H7 (cell line): ENCODE results near the gene NR4A1. TPM values are rescaled to one million over a fixed set of nuclear protein-coding genes. Genes with fewer than 3 reads are reported as not detected.

ENCODE experiments used
- DNase-seq: peaks from one replicate; pipeline ENCODE4 v3.0.0; 2012
- H3K27me3 ChIP-seq: 2 replicates; pipeline ENCODE4 v1.6.0; 2011; ENCODE audit warnings: mild to moderate bottlenecking, low read length; ENCODE audit not compliant: control insufficient read depth, insufficient read depth
- H3K36me3 ChIP-seq: replicated peaks from 2 replicates; pipeline ENCODE4 v1.5.1; 2011; ENCODE audit warnings: low read length; ENCODE audit not compliant: control insufficient read depth, insufficient read depth
- H3K4me3 ChIP-seq: 2 replicates; pipeline ENCODE4 v1.5.1; 2011; ENCODE audit warnings: low read depth, mild to moderate bottlenecking, control low read depth, low read length, moderate library complexity; ENCODE audit not compliant: insufficient read depth
- total RNA-seq: library from RNA; depleted of rRNA; stranded (reverse); fragments of >200 nt; shearing (Covaris generic); gene quantifications from 2 replicates; pipeline ENCODE4 v1.2.3, GENCODE V29; 2014

The NR4A1 gene
- total RNA-seq, 1 experiment from 2014 or later, result 11.8 TPM

GRCh38 chr12:52011602-52012214, 39.5 kb upstream of the NR4A1 start:
- Histone ChIP-seq H3K36me3 (no peaks in the 10 kb centered on the region), H3K4me3 (no peak overlapping the region), H3K27me3 (peaks cover 48% of the 10 kb centered on the region)
- no peak for DNase-seq

DNA sequence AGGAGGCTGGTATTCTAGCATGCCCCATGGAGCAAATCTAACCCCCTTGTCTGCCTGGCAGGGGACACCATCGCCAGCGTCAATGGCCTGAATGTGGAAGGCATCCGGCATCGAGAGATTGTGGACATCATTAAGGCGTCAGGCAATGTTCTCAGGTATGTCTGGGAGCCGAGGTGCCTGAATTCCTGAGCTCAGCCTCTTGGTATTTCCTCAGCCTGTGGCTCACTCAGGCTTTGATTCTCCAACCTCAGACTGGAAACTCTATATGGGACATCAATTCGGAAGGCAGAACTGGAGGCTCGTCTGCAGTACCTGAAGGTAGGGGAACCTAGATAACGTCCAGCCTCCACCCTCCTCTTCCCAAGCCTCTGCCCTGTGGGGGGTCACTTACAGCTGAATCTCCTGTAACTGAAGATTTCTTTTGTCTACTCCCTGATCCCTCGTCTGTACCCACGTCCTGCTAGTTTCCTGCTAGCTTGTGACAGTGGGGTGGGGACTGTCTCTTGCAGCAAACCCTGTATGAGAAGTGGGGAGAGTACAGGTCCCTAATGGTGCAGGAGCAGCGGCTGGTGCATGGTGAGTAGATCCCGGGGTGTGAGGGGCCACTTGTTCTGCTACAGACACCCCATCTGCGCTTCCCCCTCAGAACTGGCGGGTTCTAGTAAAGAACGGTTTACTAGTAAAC, 37.5 kb upstream of the NR4A1 start:
- DNase-seq, result no peak
- no peaks in the 10 kb centered on the region for H3K36me3 ChIP-seq
- H3K27me3 ChIP-seq, result peaks cover 29% of the 10 kb centered on the region
- H3K4me3 ChIP-seq, result no peak overlapping the region

- H3K4me3 ChIP-seq, result peak overlapping the region; percentile 36
- no peak for DNase-seq
- no peaks in the 10 kb centered on the region for H3K36me3 ChIP-seq
- peaks cover 23% of the 10 kb centered on the region for H3K27me3 ChIP-seq
Observed at GRCh38 chr12:52014567-52015530, 36.4 kb upstream of the NR4A1 start.

GRCh38 chr12:52015532-52016041, 35.7 kb upstream of the NR4A1 start:
- Histone ChIP-seq H3K27me3 (peaks cover 25% of the 10 kb centered on the region), H3K4me3 (no peak overlapping the region), H3K36me3 (no peaks in the 10 kb centered on the region)
- DNase-seq, result no peak

GRCh38 chr12:52018433-52019112, 32.7 kb upstream of the NR4A1 start:
- Histone ChIP-seq H3K27me3 (peaks cover 45% of the 10 kb centered on the region), H3K4me3 (no peak overlapping the region), H3K36me3 (no peaks in the 10 kb centered on the region)
- DNase-seq, result no peak

DNA sequence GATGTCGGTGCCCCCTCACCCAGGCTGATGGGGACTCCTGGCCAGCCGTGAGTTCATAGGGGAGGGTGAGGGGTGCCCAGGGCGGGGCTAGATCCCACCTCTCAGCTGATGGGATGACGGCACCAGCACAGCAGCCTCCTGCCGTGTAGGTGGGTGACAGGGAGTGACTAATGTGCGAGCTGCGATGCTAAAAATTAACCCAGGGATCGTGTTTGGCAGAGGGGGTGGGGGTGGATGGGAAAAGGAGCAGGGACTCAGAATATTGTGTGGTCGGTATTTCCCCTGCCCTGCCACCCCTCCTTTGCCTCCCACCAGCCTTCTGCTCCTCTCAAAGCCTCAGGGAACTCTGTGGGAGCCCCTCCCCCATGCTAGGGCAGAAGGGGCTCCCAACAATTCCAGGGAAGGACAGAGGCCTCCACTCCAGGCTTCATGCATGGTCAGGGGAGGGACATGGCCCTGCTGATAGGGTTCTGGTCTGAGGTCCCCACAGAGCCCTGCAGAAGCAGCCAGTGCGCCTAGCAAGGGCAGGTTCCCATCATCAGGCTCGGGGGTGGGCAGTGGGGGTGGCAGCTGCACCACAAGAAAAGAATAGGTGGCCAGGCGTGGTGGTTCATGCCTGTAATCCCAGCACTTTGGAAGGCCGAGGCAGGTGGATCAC, 32.0 kb upstream of the NR4A1 start:
- Histone ChIP-seq H3K27me3 (peaks cover 46% of the 10 kb centered on the region), H3K4me3 (no peak overlapping the region), H3K36me3 (no peaks in the 10 kb centered on the region)
- no peak for DNase-seq

DNA sequence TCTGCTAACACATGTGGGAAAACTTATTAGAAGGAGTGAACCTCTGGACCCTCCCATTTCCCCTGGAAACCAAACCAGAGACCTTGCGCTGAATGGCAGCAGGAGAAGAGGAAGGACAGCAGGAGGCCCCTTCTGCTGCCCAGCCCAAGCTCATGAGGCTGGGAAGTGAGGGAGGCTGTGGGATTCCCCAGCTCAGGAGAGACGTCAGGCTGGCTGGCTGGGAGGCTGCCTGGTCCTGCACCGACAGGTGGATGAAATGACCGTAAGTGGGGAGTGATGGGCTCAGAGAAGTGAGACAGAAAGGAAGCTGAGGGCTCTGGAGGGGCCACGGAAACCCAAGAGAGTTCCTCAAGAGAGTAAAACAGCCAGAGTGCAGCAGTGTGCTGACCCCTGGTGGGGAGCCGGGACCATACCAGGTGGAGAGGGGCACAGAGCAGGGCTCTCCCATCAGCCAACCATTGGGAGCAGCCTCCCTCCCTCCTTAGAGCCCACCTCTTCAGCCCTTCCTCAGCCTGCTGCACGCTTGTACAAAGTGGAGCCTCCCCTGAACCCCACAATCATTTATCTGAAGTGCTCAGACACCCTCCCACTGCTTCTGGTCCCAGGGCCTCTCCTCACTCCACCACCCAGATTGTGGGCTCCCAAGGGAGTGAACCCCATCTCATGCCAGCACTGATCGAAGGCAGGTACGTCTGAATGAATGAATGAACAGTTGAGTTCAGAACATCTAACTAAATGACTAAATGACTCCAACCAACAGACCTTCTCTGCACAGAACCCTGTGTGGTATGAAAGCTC, 30.5 kb upstream of the NR4A1 start:
- Histone ChIP-seq H3K36me3 (no peaks in the 10 kb centered on the region), H3K4me3 (no peak overlapping the region), H3K27me3 (peaks cover 39% of the 10 kb centered on the region)
- DNase-seq, result peak; percentile 92

- H3K36me3 ChIP-seq, result no peaks in the 10 kb centered on the region
- H3K4me3 ChIP-seq, result peak overlapping the region; percentile 53
- H3K27me3 ChIP-seq, result peaks cover 33% of the 10 kb centered on the region
- DNase-seq, result peak; percentile 85
Observed at GRCh38 chr12:52022841-52023181, 28.4 kb upstream of the NR4A1 start.

GRCh38 chr12:52023182-52023975, 27.9 kb upstream of the NR4A1 start:
- peak overlapping the region; percentile 53 for H3K4me3 ChIP-seq
- H3K27me3 ChIP-seq, result peaks cover 33% of the 10 kb centered on the region
- no peaks in the 10 kb centered on the region for H3K36me3 ChIP-seq
- peak; percentile 99 for DNase-seq

- peak overlapping the region; percentile 53 for H3K4me3 ChIP-seq
- H3K27me3 ChIP-seq, result peaks cover 33% of the 10 kb centered on the region
- no peak for DNase-seq
- no peaks in the 10 kb centered on the region for H3K36me3 ChIP-seq
Observed at GRCh38 chr12:52023976-52024688, 27.1 kb upstream of the NR4A1 start.

- Histone ChIP-seq H3K36me3 (no peaks in the 10 kb centered on the region), H3K27me3 (peaks cover 33% of the 10 kb centered on the region), H3K4me3 (no peak overlapping the region)
- DNase-seq, result no peak
Observed at GRCh38 chr12:52024845-52025230, 26.4 kb upstream of the NR4A1 start.

DNA sequence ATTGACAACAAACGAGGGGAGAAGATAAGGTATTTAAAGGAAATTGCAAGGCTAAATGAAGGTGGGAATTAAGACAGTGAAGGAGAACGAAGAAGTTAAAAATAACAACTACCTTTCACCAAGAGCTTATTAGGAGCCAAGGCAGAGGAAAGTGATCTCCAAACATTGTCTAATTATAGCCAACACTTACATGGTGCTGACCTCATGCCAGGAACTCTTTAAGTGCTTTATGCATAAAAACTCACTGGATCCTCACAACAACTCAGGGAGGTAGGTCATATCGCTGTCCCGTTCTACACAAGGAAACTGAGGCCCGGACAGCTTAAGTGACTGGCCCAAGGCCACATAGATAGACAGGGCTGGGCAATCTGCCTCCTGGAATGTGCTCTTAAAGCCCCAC, 25.0 kb upstream of the NR4A1 start:
- Histone ChIP-seq H3K27me3 (peaks cover 29% of the 10 kb centered on the region), H3K4me3 (no peak overlapping the region), H3K36me3 (no peaks in the 10 kb centered on the region)
- DNase-seq, result no peak
